GM23338 (cell line): ENCODE data around the gene HDAC1. TPM values are rescaled to one million over a fixed set of nuclear protein-coding genes. Genes with fewer than 3 reads are reported as not detected.

Source experiments
- ATAC-seq: fragments of 200-7000 bp; cut with Tn5 transposase; 3 replicates; pipeline ENCODE4 v1.9.1; 2020
- DNase-seq: peaks from one replicate; pipeline ENCODE4 v3.0.0-alpha.2; 2015; ENCODE audit warnings: low spot score
- H2AFZ ChIP-seq: fragments of 200-600 bp; sonication (generic); 2 replicates; pipeline ENCODE4 v1.8.0; 2016; ENCODE audit warnings: antibody characterized with exemption, mild to moderate bottlenecking, moderate library complexity
- H3F3A ChIP-seq: fragments of 200-600 bp; sonication (generic); replicated peaks from 2 replicates; pipeline ENCODE4 v1.8.0; 2017; ENCODE audit warnings: antibody characterized with exemption, mixed run types, low read depth
- H3K27ac ChIP-seq: fragments of 200-600 bp; sonication (generic); 2 replicates; pipeline ENCODE4 v1.6.1; 2016; ENCODE audit warnings: low read depth
- H3K27me3 ChIP-seq: fragments of 200-600 bp; sonication (generic); 2 replicates; pipeline ENCODE4 v1.8.0; 2016; ENCODE audit warnings: mild to moderate bottlenecking, mixed run types, moderate library complexity; ENCODE audit not compliant: insufficient read depth
- H3K36me3 ChIP-seq: fragments of 200-600 bp; sonication (generic); 2 replicates; pipeline ENCODE4 v1.8.0; 2016; ENCODE audit warnings: mild to moderate bottlenecking; ENCODE audit not compliant: insufficient read depth
- H3K4me1 ChIP-seq: fragments of 200-600 bp; sonication (generic); 2 replicates; pipeline ENCODE4 v1.8.0; 2016; ENCODE audit warnings: mild to moderate bottlenecking, moderate library complexity; ENCODE audit not compliant: insufficient read depth
- H3K4me2 ChIP-seq: fragments of 200-600 bp; sonication (generic); 2 replicates; pipeline ENCODE4 v1.7.1; 2017; ENCODE audit warnings: mixed run types
- H3K4me3 ChIP-seq: fragments of 200-600 bp; sonication (generic); 2 replicates; pipeline ENCODE4 v1.6.1; 2016; ENCODE audit warnings: mixed run types
- H3K79me2 ChIP-seq: fragments of 200-600 bp; sonication (generic); replicated peaks from 2 replicates; pipeline ENCODE4 v1.8.0; 2017; ENCODE audit warnings: mild to moderate bottlenecking; ENCODE audit not compliant: insufficient read depth
- H3K9me2 ChIP-seq: fragments of 200-600 bp; sonication (generic); 2 replicates; pipeline ENCODE4 v1.8.0; 2017; ENCODE audit not compliant: insufficient read depth
- H4K20me1 ChIP-seq: fragments of 200-600 bp; sonication (generic); replicated peaks from 2 replicates; pipeline ENCODE4 v1.8.0; 2017; ENCODE audit warnings: mild to moderate bottlenecking; ENCODE audit not compliant: insufficient read depth
- H3K27ac Mint-ChIP-seq: 2 replicates; pipeline ENCODE4 v1.8.0; 2020; ENCODE audit warnings: inconsistent platforms, mild to moderate bottlenecking, moderate library complexity, mixed read lengths
- H3K27me3 Mint-ChIP-seq: 3 replicates; pipeline ENCODE4 v1.8.0; 2022; ENCODE audit warnings: low read depth, mild to moderate bottlenecking, moderate library complexity, mixed read lengths, inconsistent platforms; ENCODE audit not compliant: insufficient read depth, poor library complexity
- H3K36me3 Mint-ChIP-seq: 3 replicates; pipeline ENCODE4 v1.8.0; 2021; ENCODE audit warnings: low read depth, mild to moderate bottlenecking, inconsistent platforms, moderate library complexity, mixed read lengths
- H3K4me1 Mint-ChIP-seq: 3 replicates; pipeline ENCODE4 v1.8.0; 2020; ENCODE audit warnings: mild to moderate bottlenecking, inconsistent platforms, mixed read lengths
- H3K4me3 Mint-ChIP-seq: 3 replicates; pipeline ENCODE4 v1.8.0; 2021; ENCODE audit warnings: moderate library complexity, mild to moderate bottlenecking, inconsistent platforms, mixed read lengths
- H3K9me3 Mint-ChIP-seq: 3 replicates; pipeline ENCODE4 v1.8.0; 2020; ENCODE audit warnings: moderate library complexity, mild to moderate bottlenecking, inconsistent platforms, mixed read lengths
- CREB1 ChIP-seq: fragments of 250-450 bp; sonication (Bioruptor Pico); IDR thresholded peaks from 2 replicates; pipeline ENCODE4 v1.5.0; 2020; ENCODE audit warnings: low read depth, mild to moderate bottlenecking, moderate library complexity
- CTCF ChIP-seq, 2 experiments: fragments of 200-600 bp in 1 of 2; sonication (generic) in 1 of 2; conservative IDR thresholded peaks; 2 replicates each; pipeline versions ENCODE4 v1.5.1 to v1.6.1; 2016 to 2017; ENCODE audit warnings: antibody characterized with exemption in 2 of 2, low read depth in 2 of 2, mild to moderate bottlenecking in 2 of 2, moderate library complexity in 1 of 2
- ETS1 ChIP-seq: IDR thresholded peaks from 2 replicates; pipeline ENCODE4 v1.6.1; 2016; ENCODE audit warnings: antibody characterized with exemption
- EZH2 ChIP-seq: fragments of 200-600 bp; sonication (generic); IDR thresholded peaks from one replicate; pipeline ENCODE4 v1.8.0; 2017; ENCODE audit warnings: antibody characterized with exemption, mild to moderate bottlenecking, low read depth; ENCODE audit not compliant: unreplicated experiment
- EZH2phosphoT487 ChIP-seq: fragments of 200-600 bp; sonication (generic); IDR thresholded peaks from one replicate; pipeline ENCODE4 v1.8.1; 2018; ENCODE audit warnings: antibody characterized with exemption; ENCODE audit not compliant: unreplicated experiment
- JUNB ChIP-seq: IDR thresholded peaks from one replicate; pipeline ENCODE4 v1.6.1; 2016; ENCODE audit warnings: antibody characterized with exemption; ENCODE audit not compliant: unreplicated experiment
- NANOG ChIP-seq: IDR thresholded peaks from 2 replicates; pipeline ENCODE4 v1.6.1; 2016; ENCODE audit warnings: antibody characterized with exemption, borderline replicate concordance
- POLR2AphosphoS5 ChIP-seq: IDR thresholded peaks from 2 replicates; pipeline ENCODE4 v1.6.1; 2016; ENCODE audit warnings: antibody characterized with exemption, low read depth
- STAT1 ChIP-seq: IDR thresholded peaks from one replicate; pipeline ENCODE4 v1.6.1; 2016; ENCODE audit warnings: antibody characterized with exemption; ENCODE audit not compliant: unreplicated experiment
- ZNF114 ChIP-seq: fragments of 250-450 bp; sonication (Bioruptor Pico); IDR thresholded peaks from 2 replicates; pipeline ENCODE4 v1.5.0; 2020; ENCODE audit warnings: mild to moderate bottlenecking, moderate library complexity
- ZNF331 ChIP-seq: fragments of 250-450 bp; sonication (Bioruptor Pico); IDR thresholded peaks from 2 replicates; pipeline ENCODE4 v1.5.0; 2020; ENCODE audit warnings: low read depth, mild to moderate bottlenecking, moderate library complexity
- polyA plus RNA-seq: library from polyadenylated mRNA; unstranded; fragments of >200 nt; fragmentation: Nextera tagmentation; extraction: Ambion mirVana; gene quantifications from 2 replicates; pipeline ENCODE4 v1.2.1, GENCODE V29; 2016
- total RNA-seq: library from RNA; depleted of rRNA; stranded (reverse); fragments of >200 nt; shearing (Covaris generic); gene quantifications from 2 replicates; pipeline ENCODE4 v1.2.3, GENCODE V29; 2014
- TF ChIP-seq, protein P1 (sequence below): fragments of 250-450 bp; sonication (Bioruptor Pico); IDR thresholded peaks from 2 replicates; pipeline ENCODE4 v1.5.0; 2020; ENCODE audit warnings: mild to moderate bottlenecking, moderate library complexity
- TF ChIP-seq, protein P2 (sequence below): IDR thresholded peaks from one replicate; pipeline ENCODE4 v1.6.1; 2018; ENCODE audit warnings: antibody characterized with exemption; ENCODE audit not compliant: unreplicated experiment

HDAC1 gene
- total and polyA plus RNA-seq, 2 experiments from 2014 or later: 82.6 to 104 TPM

- Histone ChIP-seq H3K79me2 (no peaks in the 10 kb centered on the region), H3K9me2 (no peaks in the 10 kb centered on the region), H2AFZ (0 out of 2 replicates have a peak overlapping the region, but pooled peaks have one; percentile 14), H3K4me3 (no peak overlapping the region), H3F3A (peaks cover 13% of the 10 kb centered on the region; the same call in 1 of the 2 replicates), H3K4me1 (no peaks in the 10 kb centered on the region), H4K20me1 (no peaks in the 10 kb centered on the region), H3K4me2 (no peak overlapping the region), H3K27me3 (no peaks in the 10 kb centered on the region), H3K36me3 (no peaks in the 10 kb centered on the region), H3K27ac (no peak overlapping the region)
- no peak for ATAC-seq
- H3K27me3 Mint-ChIP-seq: peaks cover 9% of the 10 kb centered on the region
- no peak overlapping the region; the same call in 2 of the 3 replicates for H3K4me3 Mint-ChIP-seq
- no peak overlapping the region for H3K27ac Mint-ChIP-seq
- H3K4me1 Mint-ChIP-seq: peaks cover 16% of the 10 kb centered on the region
- H3K9me3 Mint-ChIP-seq: no peaks in the 10 kb centered on the region
- TF ChIP-seq JUNB (no peak), POLR2AphosphoS5 (no peak), CTCF (conservative IDR thresholded peaks at IDR 0.05; ENCODE audit: low read depth in 2 of 2) (no peak), ZNF114 (no peak), EZH2 (no peak), ETS1 (no peak), CREB1 (CRISPR knock-in tag) (no peak), NANOG (no peak), EZH2phosphoT487 (no peak), ZNF331 (CRISPR knock-in tag) (no peak), STAT1 (no peak)
- TF ChIP-seq, protein P1, sequence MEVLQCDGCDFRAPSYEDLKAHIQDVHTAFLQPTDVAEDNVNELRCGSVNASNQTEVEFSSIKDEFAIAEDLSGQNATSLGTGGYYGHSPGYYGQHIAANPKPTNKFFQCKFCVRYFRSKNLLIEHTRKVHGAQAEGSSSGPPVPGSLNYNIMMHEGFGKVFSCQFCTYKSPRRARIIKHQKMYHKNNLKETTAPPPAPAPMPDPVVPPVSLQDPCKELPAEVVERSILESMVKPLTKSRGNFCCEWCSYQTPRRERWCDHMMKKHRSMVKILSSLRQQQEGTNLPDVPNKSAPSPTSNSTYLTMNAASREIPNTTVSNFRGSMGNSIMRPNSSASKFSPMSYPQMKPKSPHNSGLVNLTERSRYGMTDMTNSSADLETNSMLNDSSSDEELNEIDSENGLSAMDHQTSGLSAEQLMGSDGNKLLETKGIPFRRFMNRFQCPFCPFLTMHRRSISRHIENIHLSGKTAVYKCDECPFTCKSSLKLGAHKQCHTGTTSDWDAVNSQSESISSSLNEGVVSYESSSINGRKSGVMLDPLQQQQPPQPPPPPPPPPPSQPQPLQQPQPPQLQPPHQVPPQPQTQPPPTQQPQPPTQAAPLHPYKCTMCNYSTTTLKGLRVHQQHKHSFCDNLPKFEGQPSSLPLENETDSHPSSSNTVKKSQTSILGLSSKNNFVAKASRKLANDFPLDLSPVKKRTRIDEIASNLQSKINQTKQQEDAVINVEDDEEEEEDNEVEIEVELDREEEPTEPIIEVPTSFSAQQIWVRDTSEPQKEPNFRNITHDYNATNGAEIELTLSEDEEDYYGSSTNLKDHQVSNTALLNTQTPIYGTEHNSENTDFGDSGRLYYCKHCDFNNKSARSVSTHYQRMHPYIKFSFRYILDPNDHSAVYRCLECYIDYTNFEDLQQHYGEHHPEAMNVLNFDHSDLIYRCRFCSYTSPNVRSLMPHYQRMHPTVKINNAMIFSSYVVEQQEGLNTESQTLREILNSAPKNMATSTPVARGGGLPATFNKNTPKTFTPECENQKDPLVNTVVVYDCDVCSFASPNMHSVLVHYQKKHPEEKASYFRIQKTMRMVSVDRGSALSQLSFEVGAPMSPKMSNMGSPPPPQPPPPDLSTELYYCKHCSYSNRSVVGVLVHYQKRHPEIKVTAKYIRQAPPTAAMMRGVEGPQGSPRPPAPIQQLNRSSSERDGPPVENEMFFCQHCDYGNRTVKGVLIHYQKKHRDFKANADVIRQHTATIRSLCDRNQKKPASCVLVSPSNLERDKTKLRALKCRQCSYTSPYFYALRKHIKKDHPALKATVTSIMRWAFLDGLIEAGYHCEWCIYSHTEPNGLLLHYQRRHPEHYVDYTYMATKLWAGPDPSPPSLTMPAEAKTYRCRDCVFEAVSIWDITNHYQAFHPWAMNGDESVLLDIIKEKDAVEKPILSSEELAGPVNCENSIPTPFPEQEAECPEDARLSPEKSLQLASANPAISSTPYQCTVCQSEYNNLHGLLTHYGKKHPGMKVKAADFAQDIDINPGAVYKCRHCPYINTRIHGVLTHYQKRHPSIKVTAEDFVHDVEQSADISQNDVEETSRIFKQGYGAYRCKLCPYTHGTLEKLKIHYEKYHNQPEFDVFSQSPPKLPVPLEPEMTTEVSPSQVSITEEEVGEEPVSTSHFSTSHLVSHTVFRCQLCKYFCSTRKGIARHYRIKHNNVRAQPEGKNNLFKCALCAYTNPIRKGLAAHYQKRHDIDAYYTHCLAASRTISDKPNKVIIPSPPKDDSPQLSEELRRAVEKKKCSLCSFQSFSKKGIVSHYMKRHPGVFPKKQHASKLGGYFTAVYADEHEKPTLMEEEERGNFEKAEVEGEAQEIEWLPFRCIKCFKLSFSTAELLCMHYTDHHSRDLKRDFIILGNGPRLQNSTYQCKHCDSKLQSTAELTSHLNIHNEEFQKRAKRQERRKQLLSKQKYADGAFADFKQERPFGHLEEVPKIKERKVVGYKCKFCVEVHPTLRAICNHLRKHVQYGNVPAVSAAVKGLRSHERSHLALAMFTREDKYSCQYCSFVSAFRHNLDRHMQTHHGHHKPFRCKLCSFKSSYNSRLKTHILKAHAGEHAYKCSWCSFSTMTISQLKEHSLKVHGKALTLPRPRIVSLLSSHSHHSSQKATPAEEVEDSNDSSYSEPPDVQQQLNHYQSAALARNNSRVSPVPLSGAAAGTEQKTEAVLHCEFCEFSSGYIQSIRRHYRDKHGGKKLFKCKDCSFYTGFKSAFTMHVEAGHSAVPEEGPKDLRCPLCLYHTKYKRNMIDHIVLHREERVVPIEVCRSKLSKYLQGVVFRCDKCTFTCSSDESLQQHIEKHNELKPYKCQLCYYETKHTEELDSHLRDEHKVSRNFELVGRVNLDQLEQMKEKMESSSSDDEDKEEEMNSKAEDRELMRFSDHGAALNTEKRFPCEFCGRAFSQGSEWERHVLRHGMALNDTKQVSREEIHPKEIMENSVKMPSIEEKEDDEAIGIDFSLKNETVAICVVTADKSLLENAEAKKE (CRISPR knock-in tag): no peak
- TF ChIP-seq, protein P2, sequence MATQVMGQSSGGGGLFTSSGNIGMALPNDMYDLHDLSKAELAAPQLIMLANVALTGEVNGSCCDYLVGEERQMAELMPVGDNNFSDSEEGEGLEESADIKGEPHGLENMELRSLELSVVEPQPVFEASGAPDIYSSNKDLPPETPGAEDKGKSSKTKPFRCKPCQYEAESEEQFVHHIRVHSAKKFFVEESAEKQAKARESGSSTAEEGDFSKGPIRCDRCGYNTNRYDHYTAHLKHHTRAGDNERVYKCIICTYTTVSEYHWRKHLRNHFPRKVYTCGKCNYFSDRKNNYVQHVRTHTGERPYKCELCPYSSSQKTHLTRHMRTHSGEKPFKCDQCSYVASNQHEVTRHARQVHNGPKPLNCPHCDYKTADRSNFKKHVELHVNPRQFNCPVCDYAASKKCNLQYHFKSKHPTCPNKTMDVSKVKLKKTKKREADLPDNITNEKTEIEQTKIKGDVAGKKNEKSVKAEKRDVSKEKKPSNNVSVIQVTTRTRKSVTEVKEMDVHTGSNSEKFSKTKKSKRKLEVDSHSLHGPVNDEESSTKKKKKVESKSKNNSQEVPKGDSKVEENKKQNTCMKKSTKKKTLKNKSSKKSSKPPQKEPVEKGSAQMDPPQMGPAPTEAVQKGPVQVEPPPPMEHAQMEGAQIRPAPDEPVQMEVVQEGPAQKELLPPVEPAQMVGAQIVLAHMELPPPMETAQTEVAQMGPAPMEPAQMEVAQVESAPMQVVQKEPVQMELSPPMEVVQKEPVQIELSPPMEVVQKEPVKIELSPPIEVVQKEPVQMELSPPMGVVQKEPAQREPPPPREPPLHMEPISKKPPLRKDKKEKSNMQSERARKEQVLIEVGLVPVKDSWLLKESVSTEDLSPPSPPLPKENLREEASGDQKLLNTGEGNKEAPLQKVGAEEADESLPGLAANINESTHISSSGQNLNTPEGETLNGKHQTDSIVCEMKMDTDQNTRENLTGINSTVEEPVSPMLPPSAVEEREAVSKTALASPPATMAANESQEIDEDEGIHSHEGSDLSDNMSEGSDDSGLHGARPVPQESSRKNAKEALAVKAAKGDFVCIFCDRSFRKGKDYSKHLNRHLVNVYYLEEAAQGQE: no peak
- no peak for DNase-seq
- H3K36me3 Mint-ChIP-seq: no peaks in the 10 kb centered on the region; the same call in 2 of the 3 replicates
Observed at GRCh38 chr1:32266921-32267591, 24.8 kb upstream of the HDAC1 start.
